ENCODE results near the gene ANKRD44.

DNA sequence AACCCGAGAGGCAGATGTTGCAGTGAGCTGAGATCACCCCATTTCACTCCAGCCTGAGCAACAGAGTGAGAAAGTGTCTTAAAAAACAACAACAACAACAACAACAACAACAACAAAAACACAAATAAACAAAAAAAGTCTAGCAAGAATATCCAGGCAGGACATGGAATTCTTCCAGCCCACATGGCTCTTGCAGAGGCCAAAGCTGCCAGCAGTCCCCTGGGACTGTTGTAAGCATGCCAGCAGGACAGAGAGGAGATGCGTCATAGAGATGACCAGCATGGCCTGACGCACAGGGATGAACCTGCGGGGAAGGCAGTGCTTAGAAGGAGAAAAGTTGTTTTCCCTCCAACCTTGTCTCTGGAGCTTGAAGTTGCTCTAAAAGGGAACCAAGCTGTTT, 201.8 kb downstream of the ANKRD44 start:
- TF ChIP-seq, protein P1, sequence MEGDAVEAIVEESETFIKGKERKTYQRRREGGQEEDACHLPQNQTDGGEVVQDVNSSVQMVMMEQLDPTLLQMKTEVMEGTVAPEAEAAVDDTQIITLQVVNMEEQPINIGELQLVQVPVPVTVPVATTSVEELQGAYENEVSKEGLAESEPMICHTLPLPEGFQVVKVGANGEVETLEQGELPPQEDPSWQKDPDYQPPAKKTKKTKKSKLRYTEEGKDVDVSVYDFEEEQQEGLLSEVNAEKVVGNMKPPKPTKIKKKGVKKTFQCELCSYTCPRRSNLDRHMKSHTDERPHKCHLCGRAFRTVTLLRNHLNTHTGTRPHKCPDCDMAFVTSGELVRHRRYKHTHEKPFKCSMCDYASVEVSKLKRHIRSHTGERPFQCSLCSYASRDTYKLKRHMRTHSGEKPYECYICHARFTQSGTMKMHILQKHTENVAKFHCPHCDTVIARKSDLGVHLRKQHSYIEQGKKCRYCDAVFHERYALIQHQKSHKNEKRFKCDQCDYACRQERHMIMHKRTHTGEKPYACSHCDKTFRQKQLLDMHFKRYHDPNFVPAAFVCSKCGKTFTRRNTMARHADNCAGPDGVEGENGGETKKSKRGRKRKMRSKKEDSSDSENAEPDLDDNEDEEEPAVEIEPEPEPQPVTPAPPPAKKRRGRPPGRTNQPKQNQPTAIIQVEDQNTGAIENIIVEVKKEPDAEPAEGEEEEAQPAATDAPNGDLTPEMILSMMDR (IDR thresholded peaks at IDR 0.05; ENCODE audit: low read depth, low read length), result no peak
- TF ChIP-seq MYC (IDR thresholded peaks at IDR 0.05; ENCODE audit: low read depth, low read length), result no peak
- no peak for TF ChIP-seq POLR2A (IDR thresholded peaks at IDR 0.05; ENCODE audit: extremely low read depth, insufficient read length)
- TF ChIP-seq, protein P2, sequence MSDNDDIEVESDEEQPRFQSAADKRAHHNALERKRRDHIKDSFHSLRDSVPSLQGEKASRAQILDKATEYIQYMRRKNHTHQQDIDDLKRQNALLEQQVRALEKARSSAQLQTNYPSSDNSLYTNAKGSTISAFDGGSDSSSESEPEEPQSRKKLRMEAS (IDR thresholded peaks at IDR 0.05; ENCODE audit: low read depth, low read length), result no peak

Measured in NB4 (cell line).